ENCODE measurements around the gene ITGB1BP2.
"Not testable (repeated sequence)": the region's sequence is repeated elsewhere in the genome, so short reads cannot be mapped to it uniquely, and the experiment has no call there.

ITGB1BP2 gene

DNA sequence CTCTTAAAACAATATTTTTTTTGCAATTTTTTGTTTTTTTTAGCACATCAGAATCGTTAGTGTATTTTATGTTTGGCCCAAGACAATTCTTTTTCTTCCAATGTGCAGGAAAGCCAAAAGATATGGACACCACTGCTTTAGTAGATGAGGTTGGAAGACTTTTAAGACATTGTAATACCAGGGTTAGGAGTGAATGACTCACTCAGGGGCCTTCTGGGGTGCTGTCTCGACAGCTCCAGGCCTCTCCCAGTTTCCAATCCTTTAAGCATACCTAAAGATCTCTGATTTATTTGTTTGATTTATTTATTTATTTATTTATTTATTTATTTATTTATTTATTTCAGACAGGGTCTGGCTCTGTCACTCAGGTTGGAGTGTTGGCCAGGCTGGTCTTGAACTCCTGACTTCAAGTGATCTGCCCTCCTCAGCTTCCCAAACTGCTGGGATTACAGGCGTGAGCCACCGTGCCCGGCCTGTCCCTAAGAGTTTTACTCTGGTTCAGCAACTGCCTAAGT, 47.7 kb downstream of the ITGB1BP2 start:
- not testable (repeated sequence) for H2AK5ac ChIP-seq (ENCODE audit: low read length, severe bottlenecking); DNase-seq
- no CpG with 5 or more reads among the region's 5 CpGs for WGBS

GRCh38 chrX:71349867-71350266, 48.3 kb downstream of the ITGB1BP2 start:
- H3K23ac ChIP-seq (ENCODE audit: low read length in 2 of 2); H3K14ac ChIP-seq (ENCODE audit: low read length in 2 of 2); H2BK5ac ChIP-seq (ENCODE audit: low read depth, low read length, poor library complexity, severe bottlenecking); H3K79me1 ChIP-seq (replicated peaks; ENCODE audit: low read length, poor library complexity, severe bottlenecking); H2BK12ac ChIP-seq (ENCODE audit: low read length in 2 of 2); H3K9me3 ChIP-seq (ENCODE audit: control insufficient read depth, low read length); H3K9ac ChIP-seq (ENCODE audit: low read length); H3K4me3 ChIP-seq (ENCODE audit: insufficient read depth in 1 of 2, low read depth in 1 of 2, low read length in 2 of 2); H3K36me3 ChIP-seq (ENCODE audit: control insufficient read depth in 1 of 2, insufficient read depth in 2 of 2, low read depth in 1 of 2, low read length in 2 of 2); H3K18ac ChIP-seq (ENCODE audit: low read depth in 1 of 2, low read length in 2 of 2); H3K27ac ChIP-seq (ENCODE audit: low read length, poor library complexity, severe bottlenecking); H4K8ac ChIP-seq (ENCODE audit: low read length); H3K4me1 ChIP-seq (ENCODE audit: control insufficient read depth, insufficient read depth, low read depth, low read length); H2AK5ac ChIP-seq (ENCODE audit: low read length, severe bottlenecking); H2AFZ ChIP-seq (ENCODE audit: low read depth, low read length); H2BK120ac ChIP-seq (ENCODE audit: low read depth, low read length); H3K4ac ChIP-seq (ENCODE audit: low read depth in 1 of 2, low read length in 2 of 2); H4K91ac ChIP-seq (ENCODE audit: low read length); H3K27me3 ChIP-seq (ENCODE audit: control insufficient read depth in 1 of 2, insufficient read depth in 1 of 2, low read length in 2 of 2); H2BK15ac ChIP-seq (ENCODE audit: low read depth, poor library complexity, severe bottlenecking); H3K4me2 ChIP-seq (ENCODE audit: low read length, poor library complexity, severe bottlenecking); DNase-seq: not testable (repeated sequence)
- no CpG with 5 or more reads among the region's 6 CpGs for WGBS

More for the DNA sequence above, 47.7 kb downstream of the ITGB1BP2 start:
- H3K79me1 ChIP-seq (replicated peaks; ENCODE audit: low read length, poor library complexity, severe bottlenecking); H2BK15ac ChIP-seq (ENCODE audit: low read depth, poor library complexity, severe bottlenecking); H4K91ac ChIP-seq (ENCODE audit: low read length); H3K9ac ChIP-seq (ENCODE audit: low read length); H2BK5ac ChIP-seq (ENCODE audit: low read depth, low read length, poor library complexity, severe bottlenecking); H4K8ac ChIP-seq (ENCODE audit: low read length); H3K27ac ChIP-seq (ENCODE audit: low read length, poor library complexity, severe bottlenecking); H3K9me3 ChIP-seq (ENCODE audit: control insufficient read depth, low read length); H2BK12ac ChIP-seq (ENCODE audit: low read length in 2 of 2); H3K4me3 ChIP-seq (ENCODE audit: insufficient read depth in 1 of 2, low read depth in 1 of 2, low read length in 2 of 2); H2AFZ ChIP-seq (ENCODE audit: low read depth, low read length); H3K18ac ChIP-seq (ENCODE audit: low read depth in 1 of 2, low read length in 2 of 2); H3K4me2 ChIP-seq (ENCODE audit: low read length, poor library complexity, severe bottlenecking); H3K14ac ChIP-seq (ENCODE audit: low read length in 2 of 2); H3K36me3 ChIP-seq (ENCODE audit: control insufficient read depth in 1 of 2, insufficient read depth in 2 of 2, low read depth in 1 of 2, low read length in 2 of 2); H3K27me3 ChIP-seq (ENCODE audit: control insufficient read depth in 1 of 2, insufficient read depth in 1 of 2, low read length in 2 of 2); H3K23ac ChIP-seq (ENCODE audit: low read length in 2 of 2); H2BK120ac ChIP-seq (ENCODE audit: low read depth, low read length); H3K4ac ChIP-seq (ENCODE audit: low read depth in 1 of 2, low read length in 2 of 2); H3K4me1 ChIP-seq (ENCODE audit: control insufficient read depth, insufficient read depth, low read depth, low read length): not testable (repeated sequence)

DNA sequence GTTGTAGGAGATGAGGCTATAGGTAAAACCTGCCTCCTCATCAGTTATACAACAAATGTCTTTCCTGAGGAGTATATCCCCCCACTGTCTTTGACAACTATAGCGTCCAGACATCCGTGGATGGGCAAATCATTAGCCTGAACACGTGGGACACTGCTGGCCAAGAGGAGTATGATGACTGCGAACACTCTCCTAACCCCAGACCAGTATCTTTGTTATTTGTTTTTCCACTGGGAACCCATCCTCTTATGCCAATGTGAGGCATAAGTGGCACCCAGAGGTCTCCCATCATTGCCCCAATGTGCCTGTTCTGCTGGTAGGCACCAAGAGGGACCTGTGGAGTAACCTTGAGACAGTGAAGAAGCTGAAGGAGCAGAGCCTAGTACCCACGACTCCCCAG, 50.9 kb downstream of the ITGB1BP2 start:
- not testable (repeated sequence) for H3K36me3 ChIP-seq (ENCODE audit: control insufficient read depth in 1 of 2, insufficient read depth in 2 of 2, low read depth in 1 of 2, low read length in 2 of 2); H3K9me3 ChIP-seq (ENCODE audit: control insufficient read depth, low read length); H3K4me1 ChIP-seq (ENCODE audit: control insufficient read depth, insufficient read depth, low read depth, low read length); H2AFZ ChIP-seq (ENCODE audit: low read depth, low read length); H2BK5ac ChIP-seq (ENCODE audit: low read depth, low read length, poor library complexity, severe bottlenecking); H2BK15ac ChIP-seq (ENCODE audit: low read depth, poor library complexity, severe bottlenecking); H3K23ac ChIP-seq (ENCODE audit: low read length in 2 of 2); H3K18ac ChIP-seq (ENCODE audit: low read depth in 1 of 2, low read length in 2 of 2); H3K79me1 ChIP-seq (replicated peaks; ENCODE audit: low read length, poor library complexity, severe bottlenecking); H3K4ac ChIP-seq (ENCODE audit: low read depth in 1 of 2, low read length in 2 of 2); H2AK5ac ChIP-seq (ENCODE audit: low read length, severe bottlenecking); H4K91ac ChIP-seq (ENCODE audit: low read length); H3K9ac ChIP-seq (ENCODE audit: low read length); H3K27ac ChIP-seq (ENCODE audit: low read length, poor library complexity, severe bottlenecking); H3K4me2 ChIP-seq (ENCODE audit: low read length, poor library complexity, severe bottlenecking); H3K4me3 ChIP-seq (ENCODE audit: insufficient read depth in 1 of 2, low read depth in 1 of 2, low read length in 2 of 2); H2BK120ac ChIP-seq (ENCODE audit: low read depth, low read length); H3K27me3 ChIP-seq (ENCODE audit: control insufficient read depth in 1 of 2, insufficient read depth in 1 of 2, low read length in 2 of 2); H4K8ac ChIP-seq (ENCODE audit: low read length); H2BK12ac ChIP-seq (ENCODE audit: low read length in 2 of 2); H3K14ac ChIP-seq (ENCODE audit: low read length in 2 of 2); DNase-seq
- 89% methylated on average over 2 of the region's 5 CpGs for WGBS

All from mesenchymal stem cell (in vitro differentiated cells and primary cell).